Activated CD4-positive, CD25-positive, alpha-beta regulatory T cell treated with anti-CD3 and anti-CD28 coated beads, Interleukin-2, amount 50 U/mL, for 72 hours (primary cell): Measurements from ENCODE around the gene PDE1C.

ENCODE experiments used
- DNase-seq: peaks from one replicate; pipeline ENCODE4 v3.0.0; 2021

Gene PDE1C

DNA sequence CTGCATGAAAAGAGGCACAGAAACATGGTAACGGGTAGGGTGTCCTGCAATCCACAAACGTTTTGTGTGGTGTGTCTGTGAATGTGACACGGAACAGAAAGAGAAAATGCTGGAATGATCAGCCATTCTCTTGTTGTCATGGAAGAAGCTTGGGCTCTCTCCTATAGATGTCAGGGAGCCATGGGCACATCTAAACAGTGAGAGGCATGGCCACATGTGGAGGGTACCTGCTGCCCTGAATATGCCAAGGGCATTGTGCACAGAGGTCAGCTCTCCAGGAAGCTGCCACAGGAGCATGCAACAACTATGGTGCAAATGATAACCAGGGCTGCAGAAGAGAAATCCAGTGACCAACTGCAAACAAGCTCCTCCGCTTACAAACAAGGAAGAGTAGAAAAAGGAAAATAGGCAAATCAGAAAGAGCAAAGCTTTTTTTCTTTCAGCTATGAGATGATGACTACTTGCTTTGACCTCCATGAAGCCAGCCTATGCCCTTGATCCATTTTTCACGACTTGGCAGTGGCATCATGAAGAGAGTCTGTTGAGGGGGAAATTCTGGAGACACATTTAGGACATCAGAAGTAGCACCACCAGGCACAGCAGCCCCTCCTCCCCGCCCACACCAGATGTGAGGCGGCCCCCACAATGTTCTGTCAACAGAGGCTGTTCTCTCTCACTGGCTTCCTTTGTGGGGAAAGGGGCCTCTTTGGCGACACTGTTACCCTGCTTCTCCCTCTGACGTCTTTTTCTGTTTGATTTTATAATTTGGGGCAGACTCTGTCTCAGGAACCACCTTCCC is 4.8 kb upstream of the PDE1C start:
- DNase-seq = no peak

- DNase-seq = no peak
Measured at GRCh38 chr7:32073533-32073932, 3.3 kb upstream of the PDE1C start.

- no peak for DNase-seq
Measured at GRCh38 chr7:32072397-32072796, 2.2 kb upstream of the PDE1C start.

GRCh38 chr7:32071466-32072091 is 1.4 kb upstream of the PDE1C start:
- no peak for DNase-seq

DNA sequence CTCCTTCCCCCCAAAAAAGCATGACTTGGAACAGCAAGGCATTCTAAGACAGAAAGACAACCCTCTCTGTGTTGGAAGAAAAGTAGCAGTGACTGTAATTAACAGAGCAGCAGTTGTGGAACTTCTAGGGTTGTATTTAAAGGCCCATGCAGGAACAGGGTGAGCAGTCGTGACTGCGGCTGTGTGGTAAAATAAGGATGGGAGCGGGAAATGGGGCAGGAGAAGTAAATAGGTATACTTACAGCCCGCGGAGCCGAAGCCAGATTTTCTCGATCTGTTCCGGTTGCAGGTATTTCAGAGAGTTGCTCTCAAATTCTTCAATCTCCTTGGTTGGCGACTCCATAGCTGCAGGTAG is 179 bp downstream of the PDE1C start:
- no peak for DNase-seq

- DNase-seq = no peak
Measured at GRCh38 chr7:32069116-32069650, 1.0 kb downstream of the PDE1C start.

GRCh38 chr7:32068411-32069101 is 1.7 kb downstream of the PDE1C start:
- DNase-seq = no peak

DNA sequence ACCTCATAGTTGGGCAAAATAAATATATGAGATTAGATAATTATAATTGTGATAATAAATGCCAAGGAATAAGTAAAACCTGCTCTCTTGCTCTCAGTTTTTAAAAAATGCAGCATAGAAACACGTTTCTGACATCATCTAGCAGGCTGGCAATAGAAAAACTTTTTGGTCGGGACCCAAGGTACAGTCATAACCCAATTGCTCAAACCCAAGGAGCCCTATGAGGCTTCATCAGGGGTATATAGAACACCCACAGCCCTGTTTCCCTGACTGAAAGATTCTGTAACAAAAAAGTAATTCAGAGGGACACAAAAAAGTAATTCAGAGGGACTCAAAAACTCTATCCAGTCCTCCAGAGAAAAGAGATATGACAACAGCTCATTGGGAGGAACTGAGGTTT is 3.8 kb downstream of the PDE1C start:
- DNase-seq = no peak

DNA sequence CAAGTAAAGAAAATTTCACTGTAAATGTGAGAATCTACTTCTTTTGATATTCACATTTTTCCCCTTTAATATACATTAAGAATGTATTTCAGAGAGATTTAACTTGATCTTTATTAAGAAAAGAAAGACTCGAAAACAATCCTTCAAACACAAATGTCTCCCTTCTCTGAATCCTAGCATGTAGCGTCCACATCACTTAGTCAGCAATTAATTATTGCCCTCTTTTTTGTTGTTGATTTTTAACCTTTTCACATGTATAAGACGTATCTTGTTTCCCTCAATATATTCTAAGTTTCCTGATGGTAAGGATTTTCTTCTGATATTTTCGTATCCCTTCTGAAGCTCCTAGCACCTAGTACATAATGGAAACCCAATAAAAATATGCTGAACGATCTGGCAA is 6.6 kb downstream of the PDE1C start:
- DNase-seq = no peak

DNA sequence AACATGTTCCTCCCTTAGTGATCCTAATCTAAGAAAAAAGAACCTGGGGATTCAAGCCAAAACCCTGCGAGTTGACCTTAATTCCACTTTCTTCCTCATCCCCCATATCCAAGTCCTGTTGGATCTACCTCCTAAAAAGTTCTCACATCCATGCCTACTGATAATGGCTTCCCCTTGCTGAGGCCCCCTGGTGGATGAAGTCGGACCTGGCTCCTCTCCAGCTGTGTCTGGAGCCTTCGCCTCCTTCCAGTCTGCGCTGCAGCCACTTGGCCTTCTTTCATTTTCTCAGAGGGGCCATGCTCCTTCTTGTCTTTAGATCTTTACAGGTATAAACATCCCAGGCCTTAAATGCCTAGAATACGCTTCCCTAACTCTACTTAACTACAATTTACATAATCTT is 8.1 kb downstream of the PDE1C start:
- no peak for DNase-seq

DNA sequence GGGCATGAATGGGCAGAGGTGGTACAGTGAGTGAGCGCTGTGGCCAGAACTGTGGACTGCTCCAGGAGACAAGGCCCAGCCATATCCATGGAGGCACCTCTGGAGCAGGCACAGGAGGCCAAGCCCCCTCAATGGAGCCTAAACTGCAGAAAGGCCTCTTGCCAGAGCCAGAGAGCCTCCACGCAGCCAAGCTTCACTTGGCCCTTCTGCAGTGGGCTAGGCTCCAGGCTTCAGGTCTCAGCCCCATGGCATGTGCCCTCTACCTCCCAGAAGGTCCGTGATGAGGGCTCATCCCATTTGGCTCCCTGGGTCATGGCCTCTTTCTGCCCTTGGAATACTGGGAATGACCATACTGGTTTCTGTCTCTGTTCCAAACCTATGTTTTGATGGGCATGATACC is 8.9 kb downstream of the PDE1C start:
- no peak for DNase-seq

GRCh38 chr7:32059289-32060011 is 10.8 kb downstream of the PDE1C start:
- DNase-seq = no peak

DNA sequence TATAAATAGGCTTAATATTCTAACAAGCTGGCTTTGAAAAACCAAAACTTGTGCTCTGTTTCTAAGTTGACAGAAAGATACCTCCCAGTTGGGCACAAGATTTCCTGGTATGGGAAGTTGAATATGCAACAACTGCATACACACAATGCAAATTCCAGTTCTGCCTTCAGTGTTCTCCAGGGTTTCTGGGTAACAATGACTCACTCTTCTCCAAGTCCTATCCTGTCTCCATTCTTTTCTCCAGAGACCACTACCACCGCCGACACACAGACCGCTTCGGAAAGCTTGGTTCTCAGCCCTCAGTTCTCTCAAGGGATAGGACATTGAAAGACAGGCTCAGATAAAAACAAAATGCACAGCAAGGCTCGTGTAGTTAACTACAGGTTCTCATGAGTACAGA is 12.2 kb downstream of the PDE1C start:
- DNase-seq = no peak

DNA sequence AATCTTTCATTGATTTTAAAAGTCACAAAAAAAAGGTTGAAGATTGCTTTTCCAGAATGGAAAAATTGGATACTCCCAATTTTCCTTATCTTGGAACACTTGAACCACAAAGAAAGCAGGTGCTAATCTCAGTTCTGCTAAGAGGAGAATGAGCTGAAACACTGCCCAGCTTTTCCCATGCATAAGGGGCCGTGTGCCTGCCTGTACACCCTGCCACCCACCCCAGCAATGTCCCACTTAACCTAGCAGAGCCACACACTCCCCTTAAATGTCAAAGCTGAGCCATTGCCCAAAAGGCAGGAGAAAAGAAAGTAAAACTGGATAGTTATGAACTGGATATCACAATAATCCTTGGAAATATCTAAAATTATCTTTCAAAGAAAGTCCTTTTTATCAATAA is 13.4 kb downstream of the PDE1C start:
- no peak for DNase-seq

GRCh38 chr7:32053204-32053603 is 17.0 kb downstream of the PDE1C start:
- no peak for DNase-seq

DNA sequence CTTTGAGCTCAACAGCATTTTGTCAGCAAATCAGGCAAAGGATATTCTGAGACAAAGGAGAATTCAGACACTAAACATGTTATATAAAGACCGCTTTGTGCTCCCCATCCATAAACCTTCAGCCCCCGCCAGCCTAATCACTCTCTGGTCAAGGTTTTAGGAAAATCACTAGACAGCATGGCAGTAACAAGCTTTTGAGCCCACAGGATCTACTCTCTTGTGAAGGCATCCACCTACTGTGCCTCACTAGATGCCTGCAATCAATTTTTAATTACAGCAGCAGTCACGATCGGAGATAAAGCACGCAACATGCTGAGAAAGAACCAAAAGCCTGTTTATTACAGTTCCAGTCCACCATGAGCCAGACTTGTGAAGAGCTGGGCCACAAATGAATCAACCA is 19.1 kb downstream of the PDE1C start:
- DNase-seq = no peak

DNA sequence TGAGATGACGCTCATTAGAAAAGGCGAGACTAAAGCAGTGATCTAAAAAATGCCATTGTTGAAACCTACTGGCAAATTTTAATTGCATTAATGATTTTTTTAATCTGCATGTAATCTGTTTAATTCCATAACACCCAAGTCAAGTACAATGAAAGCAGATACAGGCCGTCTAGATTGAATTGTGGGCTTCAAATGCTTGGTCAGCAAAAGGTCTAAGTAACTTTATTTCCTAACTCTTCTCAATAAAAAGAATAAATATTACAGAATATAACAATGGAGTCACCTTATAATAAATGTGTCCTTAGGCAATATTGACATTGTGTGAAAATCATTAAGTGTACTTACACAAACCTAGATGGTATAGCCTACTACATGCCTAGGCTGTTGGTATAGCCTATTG is 20.6 kb downstream of the PDE1C start:
- no peak for DNase-seq

GRCh38 chr7:32048970-32049491 is 21.2 kb downstream of the PDE1C start:
- DNase-seq = no peak

DNA sequence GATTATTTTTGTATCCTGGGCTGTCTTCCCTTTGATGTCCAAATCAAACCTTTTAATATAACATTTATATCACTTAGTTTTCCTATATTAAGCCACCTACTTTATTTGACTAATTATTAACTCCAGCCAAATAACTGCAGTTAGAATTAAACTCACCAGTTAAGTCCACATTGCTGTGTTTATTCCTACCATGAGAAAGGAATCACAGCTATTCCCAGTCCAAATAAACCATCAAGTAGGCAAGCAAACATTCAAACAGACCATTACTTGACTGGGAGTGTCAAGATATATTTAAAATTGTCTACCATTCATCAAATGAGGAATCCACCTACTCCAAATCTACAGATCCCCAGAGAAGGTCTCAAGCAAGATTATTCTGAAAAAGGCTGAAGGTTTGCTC is 22.4 kb downstream of the PDE1C start:
- DNase-seq = no peak

GRCh38 chr7:32047075-32047474 is 23.1 kb downstream of the PDE1C start:
- DNase-seq = no peak

DNA sequence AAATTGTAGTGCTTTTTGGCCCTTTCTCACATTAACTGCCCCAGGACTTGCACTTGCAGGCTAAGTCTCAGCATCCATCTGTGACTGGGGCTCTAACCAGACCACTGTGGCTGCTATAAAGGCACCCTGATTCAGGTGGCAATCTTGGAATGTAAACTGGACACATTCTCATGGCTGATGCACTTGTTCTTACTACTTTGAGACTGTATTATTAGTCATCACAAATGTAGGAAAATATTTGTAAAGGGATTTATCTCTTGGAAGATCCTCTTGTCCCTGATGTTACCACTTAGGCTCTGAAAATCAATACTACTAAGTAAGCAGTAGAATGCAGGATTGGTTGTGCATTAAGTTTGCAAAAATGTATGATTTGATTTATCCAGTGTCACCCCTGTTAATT is 25.0 kb downstream of the PDE1C start:
- DNase-seq = no peak

DNA sequence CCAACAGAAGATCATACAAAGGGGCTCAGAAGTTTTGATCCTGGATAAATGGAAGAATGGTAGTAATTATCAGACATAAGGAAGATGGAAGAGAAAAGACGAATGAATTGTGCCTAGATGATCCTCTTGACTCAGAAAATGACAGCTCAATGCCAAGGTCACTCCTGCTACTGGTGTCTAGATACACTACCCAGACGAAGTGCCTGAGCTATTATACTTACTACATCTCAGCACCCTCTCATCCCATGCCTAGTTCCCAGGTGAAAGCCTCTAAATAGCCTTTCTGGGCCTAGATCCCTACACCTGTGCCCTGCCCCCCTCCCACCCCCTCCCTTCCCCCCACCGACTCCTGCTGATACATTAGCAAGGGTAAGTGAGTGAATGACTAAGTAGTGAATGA is 25.5 kb downstream of the PDE1C start:
- no peak for DNase-seq

- DNase-seq = no peak
Measured at GRCh38 chr7:32043688-32044087, 26.5 kb downstream of the PDE1C start.
